Measurements from ENCODE around the gene ZSCAN25.
"Not testable (repeated sequence)": the region's sequence is repeated elsewhere in the genome, so short reads cannot be mapped to it uniquely, and the experiment has no call there.

The ZSCAN25 gene

GRCh38 chr7:99616359-99617191 is at the start of gene ZSCAN25:
Gene ZSCAN25 (plus strand): TSS chr7:99616946. CDS start chr7:99619607, 2,661 bp downstream.
- Histone ChIP-seq H3K27ac (peak within 1 kb of the TSS; percentile 79 to 88), H3K4me3 (peak within 1 kb of the TSS; percentile 93)
- peak; percentile 88 for DNase-seq (ENCODE audit: low spot score)
- no peak for TF ChIP-seq CTCF (IDR thresholded peaks at IDR 0.05)

- H3K27ac ChIP-seq; DNase-seq (ENCODE audit: low spot score); H3K4me3 ChIP-seq: not testable (repeated sequence)
Observed at GRCh38 chr7:99568770-99569169, 48.0 kb upstream of the ZSCAN25 start.

GRCh38 chr7:99571768-99572167 is 45.0 kb upstream of the ZSCAN25 start:
- Histone ChIP-seq H3K4me3 (no peak overlapping the region), H3K27ac (no peak overlapping the region)
- no peak for DNase-seq (ENCODE audit: low spot score)
- no peak for TF ChIP-seq CTCF (IDR thresholded peaks at IDR 0.05)

- no peak for TF ChIP-seq CTCF (IDR thresholded peaks at IDR 0.05)
- H3K4me3 ChIP-seq: no peak overlapping the region
- H3K27ac ChIP-seq: no peak overlapping the region
- no peak for DNase-seq (ENCODE audit: low spot score)
Observed at GRCh38 chr7:99573257-99573656, 43.5 kb upstream of the ZSCAN25 start.

GRCh38 chr7:99576251-99576650 is 40.5 kb upstream of the ZSCAN25 start:
- H3K4me3 ChIP-seq: no peak overlapping the region
- H3K27ac ChIP-seq: no peak overlapping the region
- no peak for DNase-seq (ENCODE audit: low spot score)
- TF ChIP-seq CTCF (IDR thresholded peaks at IDR 0.05): no peak

GRCh38 chr7:99579281-99579955 is 37.3 kb upstream of the ZSCAN25 start:
- no peak overlapping the region for H3K27ac ChIP-seq
- H3K4me3 ChIP-seq: peak overlapping the region; percentile 88

More at GRCh38 chr7:99579281-99579955, 37.3 kb upstream of the ZSCAN25 start:
- no peak for TF ChIP-seq CTCF (IDR thresholded peaks at IDR 0.05)
- DNase-seq (ENCODE audit: low spot score): no peak
